Neuronal stem cell (in vitro differentiated cells): ENCODE data around the gene FSTL4.

Experiments used
- DNase-seq: peaks from one replicate; pipeline ENCODE4 v3.0.0-alpha.2; 2013; ENCODE audit warnings: low spot score
- H2AFZ ChIP-seq: one replicate; pipeline ENCODE4 v1.6.1; 2013; ENCODE audit warnings: mild to moderate bottlenecking, low read length, inconsistent platforms
- H2AK5ac ChIP-seq: 2 replicates; pipeline ENCODE4 v1.6.1; 2013; ENCODE audit warnings: low read depth, mild to moderate bottlenecking, inconsistent platforms, low read length, moderate library complexity, mixed read lengths
- H2BK120ac ChIP-seq: 2 replicates; pipeline ENCODE4 v1.6.1; 2013; ENCODE audit warnings: low read depth, mild to moderate bottlenecking, inconsistent platforms, low read length, moderate library complexity, mixed read lengths
- H2BK12ac ChIP-seq: one replicate; pipeline ENCODE4 v1.6.1; 2013; ENCODE audit warnings: low read length, inconsistent platforms
- H2BK15ac ChIP-seq: 2 replicates; pipeline ENCODE4 v1.6.1; 2013; ENCODE audit warnings: mild to moderate bottlenecking, low read length, inconsistent platforms, mixed read lengths
- H2BK5ac ChIP-seq: one replicate; pipeline ENCODE4 v1.6.1; 2013; ENCODE audit warnings: inconsistent platforms, mild to moderate bottlenecking, low read length, moderate library complexity
- H3K14ac ChIP-seq: one replicate; pipeline ENCODE4 v1.6.1; 2013; ENCODE audit warnings: low read length, inconsistent platforms
- H3K18ac ChIP-seq: 2 replicates; pipeline ENCODE4 v1.6.1; 2013; ENCODE audit warnings: low read length, inconsistent platforms
- H3K23ac ChIP-seq: 2 replicates; pipeline ENCODE4 v1.6.1; 2013; ENCODE audit warnings: low read depth, mild to moderate bottlenecking, mixed read lengths, low read length, inconsistent platforms; ENCODE audit not compliant: poor library complexity
- H3K27ac ChIP-seq: replicated peaks from 3 replicates; pipeline ENCODE4 v1.5.1; 2013; ENCODE audit warnings: low read length, inconsistent platforms
- H3K27me3 ChIP-seq, 3 experiments: 2 replicates each; pipeline ENCODE4 v1.6.1; 2013; ENCODE audit warnings: low read length in 3 of 3, mild to moderate bottlenecking in 2 of 3, inconsistent platforms in 1 of 3, low read depth in 1 of 3, mixed read lengths in 1 of 3, moderate library complexity in 1 of 3; ENCODE audit not compliant: control insufficient read depth in 3 of 3, insufficient read depth in 3 of 3
- H3K36me3 ChIP-seq, 2 donors: replicated peaks in 1 of 2; 2 replicates each; pipeline ENCODE4 v1.6.1; 2013; ENCODE audit warnings: low read length in 2 of 2; ENCODE audit not compliant: control insufficient read depth in 2 of 2, insufficient read depth in 2 of 2
- H3K4ac ChIP-seq: 2 replicates; pipeline ENCODE4 v1.6.1; 2013; ENCODE audit warnings: inconsistent platforms, mild to moderate bottlenecking, low read length, moderate library complexity
- H3K4me1 ChIP-seq, 2 donors: 1 replicate in 1 of 2; 2 replicates in 1 of 2; pipeline ENCODE4 v1.6.1; 2013; ENCODE audit warnings: low read length in 2 of 2, low read depth in 1 of 2; ENCODE audit not compliant: control insufficient read depth in 2 of 2, insufficient read depth in 1 of 2
- H3K4me2 ChIP-seq: one replicate; pipeline ENCODE4 v1.6.1; 2013; ENCODE audit warnings: mild to moderate bottlenecking, low read length, inconsistent platforms; ENCODE audit not compliant: insufficient read depth, poor library complexity, severe bottlenecking
- H3K4me3 ChIP-seq, 2 donors: 2 replicates each; pipeline ENCODE4 v1.5.1; 2013; ENCODE audit warnings: low read length in 2 of 2, mild to moderate bottlenecking in 2 of 2, inconsistent platforms in 1 of 2, moderate library complexity in 1 of 2
- H3K79me1 ChIP-seq: one replicate; pipeline ENCODE4 v1.6.1; 2013; ENCODE audit warnings: low read depth, mild to moderate bottlenecking, inconsistent platforms, low read length, moderate library complexity
- H3K9ac ChIP-seq: one replicate; pipeline ENCODE4 v1.6.1; 2013; ENCODE audit warnings: mild to moderate bottlenecking, low read depth, low read length, inconsistent platforms; ENCODE audit not compliant: poor library complexity
- H3K9me3 ChIP-seq, 2 donors: replicated peaks in 1 of 2; 2 replicates each; pipeline versions ENCODE3 to v1.6.1; 2013; ENCODE audit warnings: low read length in 2 of 2, mild to moderate bottlenecking in 2 of 2, inconsistent platforms in 1 of 2, low read depth in 1 of 2, mixed read lengths in 1 of 2, moderate library complexity in 1 of 2; ENCODE audit not compliant: control insufficient read depth in 2 of 2, insufficient read depth in 1 of 2
- H4K8ac ChIP-seq: one replicate; pipeline ENCODE4 v1.6.1; 2013; ENCODE audit warnings: low read depth, mild to moderate bottlenecking, inconsistent platforms, low read length, moderate library complexity
- H4K91ac ChIP-seq: one replicate; pipeline ENCODE4 v1.6.1; 2013; ENCODE audit warnings: low read length, low read depth, mild to moderate bottlenecking, inconsistent platforms; ENCODE audit not compliant: poor library complexity
- whole genome bisulfite sequencing, 2 donors: extraction: QIAGEN DNeasy Blood & Tissue Kit; methylation state at CpG; one replicate each; pipeline ENCODE4 v1.1.7; 2013; ENCODE audit warnings: missing lambda C conversion rate in 2 of 2, mixed read lengths in 1 of 2; ENCODE audit not compliant: insufficient read length in 2 of 2, insufficient replicate concordance in 1 of 2; ENCODE audit errors: extremely low coverage in 2 of 2; 5-methylcytosine and 5-hydroxymethylcytosine counted together

The FSTL4 gene

DNA sequence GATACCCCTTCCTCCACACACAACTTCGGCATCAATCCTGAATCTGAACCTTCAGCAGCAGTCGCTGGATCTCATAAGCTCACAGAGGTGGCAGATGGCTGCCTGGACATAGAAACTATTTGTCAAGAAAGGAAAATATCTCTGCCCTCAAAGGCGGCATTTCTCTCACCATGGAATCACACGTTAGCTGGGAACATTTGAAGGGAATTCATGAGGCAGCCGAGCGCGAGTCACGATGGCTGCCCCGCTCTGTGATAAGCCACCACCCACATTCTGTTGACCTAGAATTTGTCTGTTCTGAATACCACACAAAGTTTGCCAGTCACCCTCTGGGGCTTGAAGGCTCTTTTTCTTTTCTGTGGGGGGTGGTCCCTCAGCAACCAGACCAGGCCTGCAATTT lies 157.9 kb downstream of the FSTL4 start:
- no peak overlapping the region for H3K9ac ChIP-seq
- H3K4me1 ChIP-seq = peaks cover 0 to 10% of the 10 kb centered on the region in 2 donors
- no peaks in the 10 kb centered on the region for H3K79me1 ChIP-seq
- H4K91ac ChIP-seq = no peak overlapping the region
- no peaks in the 10 kb centered on the region for H3K9me3 ChIP-seq
- no peaks in the 10 kb centered on the region for H3K27me3 ChIP-seq
- no peak overlapping the region for H4K8ac ChIP-seq
- no peak overlapping the region for H2AFZ ChIP-seq
- H3K14ac ChIP-seq = no peak overlapping the region
- DNase-seq = no peak
- H2AK5ac ChIP-seq = no peak overlapping the region
- no peak overlapping the region for H2BK120ac ChIP-seq
- no CpG with 5 or more reads among the region's 9 CpGs for WGBS, 2 donors
- H2BK15ac ChIP-seq = no peak overlapping the region
- H3K27ac ChIP-seq = no peak overlapping the region
- H3K18ac ChIP-seq = no peak overlapping the region
- H2BK12ac ChIP-seq = no peak overlapping the region
- no peak overlapping the region for H3K23ac ChIP-seq
- no peak overlapping the region for H3K4ac ChIP-seq
- no peaks in the 10 kb centered on the region for H3K36me3 ChIP-seq
- no peak overlapping the region for H3K4me2 ChIP-seq
- no peak overlapping the region for H2BK5ac ChIP-seq
- no peak overlapping the region for H3K4me3 ChIP-seq

DNA sequence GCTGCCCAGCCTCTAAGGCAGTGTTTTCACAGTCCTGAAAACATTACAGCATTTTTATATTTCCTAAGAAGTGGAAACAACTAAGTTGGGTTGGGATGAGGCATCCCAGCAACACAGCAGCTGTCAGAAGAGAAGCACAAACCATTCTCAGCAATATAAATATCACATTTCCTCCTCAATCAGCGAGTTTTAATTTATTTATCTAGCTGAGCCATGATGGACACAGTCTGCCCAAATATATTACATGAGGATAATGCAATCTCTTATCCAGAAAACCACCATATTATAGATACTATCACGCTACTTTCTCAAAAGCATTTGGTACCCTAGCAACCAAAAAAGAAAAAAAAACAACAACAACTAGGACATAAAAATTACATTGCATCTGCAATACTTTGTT lies 158.5 kb downstream of the FSTL4 start:
- Histone ChIP-seq H2AFZ (no peak overlapping the region), H2BK5ac (no peak overlapping the region), H3K36me3 (no peaks in the 10 kb centered on the region), H3K4ac (no peak overlapping the region), H3K4me3 (no peak overlapping the region), H3K4me1 (peaks cover 0 to 10% of the 10 kb centered on the region in 2 donors), H3K79me1 (no peaks in the 10 kb centered on the region), H3K23ac (no peak overlapping the region), H3K18ac (no peak overlapping the region), H3K4me2 (no peak overlapping the region), H3K27ac (no peak overlapping the region), H4K91ac (no peak overlapping the region), H3K14ac (no peak overlapping the region), H2BK15ac (no peak overlapping the region), H3K27me3 (peaks cover 0 to 3% (median 0%) of the 10 kb centered on the region in 3 experiments), H3K9ac (no peak overlapping the region), H2AK5ac (no peak overlapping the region), H2BK12ac (no peak overlapping the region), H2BK120ac (no peak overlapping the region), H4K8ac (no peak overlapping the region), H3K9me3 (no peaks in the 10 kb centered on the region)
- DNase-seq = no peak
- no CpG with 5 or more reads among the region's 2 CpGs for WGBS, 2 donors

DNA sequence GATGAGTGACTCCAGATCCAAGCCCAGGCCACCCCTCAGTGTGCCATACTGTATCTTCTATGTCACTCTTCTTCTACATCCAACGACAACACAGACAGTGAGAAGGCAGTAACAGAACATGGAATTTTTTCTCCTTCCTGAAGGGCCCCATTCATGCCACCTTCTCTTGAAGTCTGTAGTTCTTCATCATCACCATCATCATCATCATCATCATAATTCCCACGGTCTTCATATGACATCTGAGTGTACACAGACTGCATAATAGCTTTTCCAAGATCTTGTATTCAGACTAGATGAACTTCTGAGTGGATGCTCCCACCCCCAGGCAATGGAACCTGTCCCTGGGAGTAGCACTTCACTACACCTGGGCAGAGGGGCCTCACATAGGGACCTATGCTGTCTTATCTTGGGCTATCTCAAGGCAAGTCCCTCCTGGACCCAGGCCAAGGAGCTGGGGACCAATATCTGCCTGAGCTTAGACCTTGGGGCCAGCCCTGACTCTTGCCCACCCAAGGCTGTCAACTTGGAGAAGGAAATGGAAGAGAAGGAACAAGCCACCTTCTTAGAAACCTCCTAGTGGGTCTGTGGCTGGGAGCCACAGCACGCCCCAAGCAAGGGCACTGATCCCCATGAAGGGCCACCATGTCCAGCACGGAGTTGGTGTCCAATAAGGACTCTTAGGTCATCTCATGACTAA lies 159.1 kb downstream of the FSTL4 start:
- Histone ChIP-seq H3K27me3 (peaks cover 0 to 3% (median 0%) of the 10 kb centered on the region in 3 experiments), H2BK12ac (no peak overlapping the region), H3K27ac (no peak overlapping the region), H4K8ac (no peak overlapping the region), H2BK120ac (no peak overlapping the region), H3K79me1 (no peaks in the 10 kb centered on the region), H3K4me3 (no peak overlapping the region), H3K14ac (no peak overlapping the region), H3K9me3 (no peaks in the 10 kb centered on the region), H3K36me3 (no peaks in the 10 kb centered on the region), H3K23ac (no peak overlapping the region), H3K4me1 (peaks cover 0 to 10% of the 10 kb centered on the region in 2 donors), H3K9ac (no peak overlapping the region), H3K18ac (no peak overlapping the region), H3K4me2 (no peak overlapping the region), H3K4ac (no peak overlapping the region), H2BK15ac (no peak overlapping the region), H2AFZ (no peak overlapping the region), H4K91ac (no peak overlapping the region), H2BK5ac (no peak overlapping the region), H2AK5ac (no peak overlapping the region)
- DNase-seq = no peak
- no CpG with 5 or more reads among the region's 4 CpGs for WGBS, 2 donors

- H4K91ac ChIP-seq = no peak overlapping the region
- no peaks in the 10 kb centered on the region for H3K79me1 ChIP-seq
- no peak overlapping the region for H3K18ac ChIP-seq
- no CpG with 5 or more reads among the region's 1 CpG for WGBS, 2 donors
- H3K4me2 ChIP-seq = no peak overlapping the region
- no peak overlapping the region for H2BK5ac ChIP-seq
- no peak overlapping the region for H3K14ac ChIP-seq
- H3K9me3 ChIP-seq = no peaks in the 10 kb centered on the region
- H2BK12ac ChIP-seq = no peak overlapping the region
- DNase-seq = no peak
- H3K4me3 ChIP-seq = no peak overlapping the region
- no peaks in the 10 kb centered on the region for H3K36me3 ChIP-seq
- H2BK15ac ChIP-seq = no peak overlapping the region
- no peak overlapping the region for H3K27ac ChIP-seq
- H4K8ac ChIP-seq = no peak overlapping the region
- H2AK5ac ChIP-seq = no peak overlapping the region
- no peak overlapping the region for H3K9ac ChIP-seq
- no peak overlapping the region for H3K4ac ChIP-seq
- no peak overlapping the region for H2BK120ac ChIP-seq
- H3K23ac ChIP-seq = no peak overlapping the region
- H3K4me1 ChIP-seq = peaks cover 0 to 4% of the 10 kb centered on the region in 2 donors
- H2AFZ ChIP-seq = no peak overlapping the region
- H3K27me3 ChIP-seq = peaks cover 0 to 3% (median 0%) of the 10 kb centered on the region in 3 experiments
Measured at GRCh38 chr5:133451926-133452325, 160.4 kb downstream of the FSTL4 start.
